HCEC 1CT (cell line): ENCODE data around the gene CBS.
"Not testable (repeated sequence)": the region's sequence is repeated elsewhere in the genome, so short reads cannot be mapped to it uniquely, and the experiment has no call there.

Source experiments
- DNase-seq: peaks from one replicate; pipeline ENCODE4 v3.0.0-alpha.2; 2017

The CBS gene

DNA sequence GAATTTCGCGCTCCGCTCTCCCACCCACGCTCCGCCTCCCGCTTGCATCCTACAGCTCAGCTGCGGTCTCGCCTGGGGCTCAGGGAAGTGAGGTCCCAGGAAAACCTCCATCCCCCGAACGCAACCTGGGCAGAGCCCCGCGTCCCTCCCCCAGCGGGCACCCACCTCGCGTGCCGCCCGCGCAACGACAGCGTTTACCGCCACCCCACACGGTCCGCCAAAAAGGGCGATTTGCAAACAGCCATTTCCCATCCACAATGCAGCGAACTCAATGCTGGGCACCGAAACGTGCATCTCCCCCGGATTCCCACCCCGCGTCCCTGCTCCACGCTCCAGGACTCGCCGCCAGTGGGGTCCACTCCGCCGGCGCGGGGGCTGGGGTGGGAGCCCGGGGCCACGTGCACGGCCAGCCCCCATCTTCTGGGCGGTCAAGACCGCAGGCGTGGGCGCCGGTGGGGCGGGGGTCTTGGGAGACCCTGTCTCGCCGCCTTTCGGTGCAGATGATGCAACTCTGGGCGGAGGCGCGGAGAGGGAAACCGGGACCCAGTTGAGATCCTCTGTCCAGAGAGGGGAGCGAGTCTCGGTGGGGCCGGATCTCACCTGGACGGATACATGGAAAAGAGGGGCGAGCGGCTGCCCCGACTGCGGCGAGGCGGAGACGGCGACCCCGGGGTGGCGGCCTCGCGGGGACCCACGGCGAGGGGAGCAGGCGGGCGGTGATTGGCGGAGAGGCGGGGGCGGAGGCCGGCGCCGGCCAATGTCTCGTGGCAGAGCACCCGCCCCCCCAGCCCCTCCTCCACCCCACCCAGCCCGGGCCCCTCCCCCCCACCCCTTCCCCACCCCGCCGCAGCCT, at the start of gene CBS:
TSS of gene CBS (minus strand) at position 666 of the 853 bp plus-strand sequence. CDS start 3,642 bp downstream, outside the sequence.
- not testable (repeated sequence) for DNase-seq

DNA sequence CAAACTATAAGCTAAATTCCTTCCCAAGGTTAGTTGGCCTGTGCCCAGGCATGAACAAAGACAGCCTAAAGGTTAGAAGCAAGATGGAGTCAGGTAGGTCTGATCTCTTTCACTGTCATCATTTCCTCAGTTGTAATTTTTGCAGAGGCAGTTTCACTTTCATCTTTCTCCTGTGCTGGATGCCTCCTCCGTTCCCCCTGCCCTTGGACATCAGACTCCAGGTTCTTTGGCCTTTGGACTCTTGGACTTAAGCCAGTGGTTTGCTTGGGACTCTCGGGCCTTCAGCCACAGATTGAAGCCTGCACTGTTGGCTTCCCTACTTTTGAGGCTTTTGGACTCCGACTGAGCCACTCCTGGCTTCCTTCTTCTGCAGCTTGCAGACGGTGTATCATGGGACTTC, 40.3 kb upstream of the CBS start:
- DNase-seq, result not testable (repeated sequence)

DNA sequence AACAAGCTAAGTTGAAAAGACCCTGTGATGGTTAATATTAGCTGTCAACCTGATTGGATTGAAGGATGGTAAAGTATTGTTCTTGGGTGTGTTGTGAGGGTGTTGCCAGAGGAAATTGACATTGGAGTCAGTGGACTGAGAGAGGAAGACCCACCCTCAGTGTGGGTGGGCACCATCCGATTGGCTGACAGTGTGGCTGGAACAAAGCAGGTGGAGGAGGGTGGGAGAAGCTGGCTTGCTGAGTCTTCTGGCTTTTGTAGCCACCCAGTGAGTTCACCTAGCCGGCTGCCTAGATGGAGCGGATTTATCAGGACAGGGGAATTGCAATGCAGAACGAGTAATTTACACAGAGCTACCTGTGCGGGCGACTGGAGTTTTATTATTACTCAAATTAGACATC, 38.8 kb upstream of the CBS start:
- DNase-seq, result not testable (repeated sequence)

GRCh38 chr21:43109006-43109405, 33.4 kb upstream of the CBS start:
- DNase-seq, result not testable (repeated sequence)

DNA sequence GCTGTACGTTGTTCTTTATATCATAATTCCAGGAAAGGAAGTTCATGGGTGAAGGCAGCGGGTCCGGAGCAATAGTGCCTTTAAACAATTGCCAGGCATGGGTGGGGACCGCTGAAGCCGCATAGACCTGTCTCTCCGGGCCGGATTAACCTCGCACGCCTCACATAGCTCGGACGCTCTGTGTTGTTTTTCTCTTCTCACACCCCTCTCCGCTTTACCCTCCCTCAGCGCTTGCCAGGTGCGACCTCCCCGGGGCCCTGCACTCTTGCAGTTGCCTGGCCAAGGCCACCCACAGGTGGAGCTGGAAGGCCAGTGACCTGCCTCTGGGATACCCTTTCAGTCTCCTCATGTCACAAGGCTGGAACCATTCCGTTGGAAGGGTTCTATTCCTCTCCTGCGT, 32.5 kb upstream of the CBS start:
- not testable (repeated sequence) for DNase-seq

DNA sequence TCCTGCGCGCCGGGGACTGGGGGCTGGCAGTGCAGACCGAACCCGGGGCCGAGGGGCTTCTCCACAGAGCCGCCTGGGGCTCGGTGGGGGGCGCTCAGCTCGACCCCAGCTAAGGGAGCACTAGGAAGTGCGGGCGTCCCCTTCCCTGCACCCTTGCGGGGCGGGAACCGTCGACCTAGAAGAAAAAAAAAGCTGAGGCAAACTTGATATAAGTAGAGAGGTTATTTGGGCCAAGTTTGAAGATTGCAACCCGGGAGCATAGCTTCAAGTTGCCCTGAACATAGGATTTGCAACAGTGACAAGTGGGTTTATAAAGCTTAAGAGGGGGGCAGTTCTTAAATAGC, 32.1 kb upstream of the CBS start:
- DNase-seq, result not testable (repeated sequence)

- peak; percentile 0 for DNase-seq
Measured at GRCh38 chr21:43106965-43107793, 31.5 kb upstream of the CBS start, which contains the start of gene U2AF1. Gene U2AF1 (minus strand): TSS chr21:43107570. CDS start chr21:43107494, 76 bp downstream.

DNA sequence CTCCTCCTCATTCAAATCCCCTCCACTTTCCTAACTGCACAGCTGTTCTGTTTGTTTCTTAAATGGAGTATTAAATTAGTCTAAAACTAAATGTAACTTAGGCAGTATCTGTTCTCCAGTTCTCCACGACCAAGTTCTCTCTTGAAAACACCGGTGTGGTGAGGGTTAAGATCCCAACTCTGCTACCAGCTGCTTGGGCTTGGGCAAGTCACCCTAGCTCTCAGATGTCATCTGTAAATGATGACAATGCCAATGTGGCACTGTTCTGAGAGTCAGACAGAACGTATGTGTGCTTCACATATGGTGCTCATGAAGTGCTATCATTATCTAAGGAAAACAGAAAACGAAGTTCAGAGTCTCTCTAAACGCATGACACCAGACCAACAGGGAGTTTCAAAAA, 29.0 kb upstream of the CBS start:
- DNase-seq, result not testable (repeated sequence)

DNA sequence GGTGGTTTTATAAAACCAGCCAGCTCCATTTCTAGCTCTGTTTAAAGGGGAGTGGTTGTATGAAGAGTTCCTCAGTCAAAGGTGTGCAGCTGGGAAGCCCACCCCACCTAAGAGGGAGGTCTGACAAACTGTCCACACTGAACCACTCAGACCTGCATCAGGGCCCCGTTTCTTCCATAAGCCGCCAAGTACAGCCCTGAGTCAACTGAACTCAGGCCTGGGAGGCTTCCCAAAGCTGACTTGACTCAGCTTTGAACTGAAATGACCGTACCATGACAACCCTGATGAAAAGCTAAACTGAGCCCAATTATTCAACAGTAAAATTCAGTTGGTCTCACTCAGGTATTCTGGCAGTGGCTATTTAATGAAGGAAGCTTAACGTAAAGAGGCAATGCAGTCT, 26.6 kb upstream of the CBS start:
- DNase-seq, result not testable (repeated sequence)

DNA sequence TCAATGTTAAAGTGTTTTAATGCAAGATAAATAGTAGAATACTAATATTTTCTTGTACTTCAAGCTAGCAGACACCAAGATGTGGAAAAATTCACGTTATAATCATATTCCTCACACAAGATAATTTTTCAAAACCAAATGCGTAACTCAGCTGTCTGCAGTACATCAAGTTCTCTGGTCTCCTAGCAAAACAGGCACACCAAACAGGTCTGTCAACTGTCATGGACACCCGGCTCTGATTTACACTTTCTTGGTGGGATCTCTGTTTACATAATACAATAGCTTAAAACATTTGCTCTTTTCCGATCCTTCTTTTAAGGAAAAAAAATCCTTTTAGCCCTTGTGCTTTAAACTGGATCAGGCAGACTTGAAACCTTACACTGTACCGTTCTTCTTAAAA, 26.0 kb upstream of the CBS start:
- DNase-seq, result not testable (repeated sequence)

- DNase-seq, result not testable (repeated sequence)
Measured at GRCh38 chr21:43101000-43101399, 25.4 kb upstream of the CBS start.

GRCh38 chr21:43091979-43092614, 16.5 kb upstream of the CBS start:
- DNase-seq, result not testable (repeated sequence)

DNA sequence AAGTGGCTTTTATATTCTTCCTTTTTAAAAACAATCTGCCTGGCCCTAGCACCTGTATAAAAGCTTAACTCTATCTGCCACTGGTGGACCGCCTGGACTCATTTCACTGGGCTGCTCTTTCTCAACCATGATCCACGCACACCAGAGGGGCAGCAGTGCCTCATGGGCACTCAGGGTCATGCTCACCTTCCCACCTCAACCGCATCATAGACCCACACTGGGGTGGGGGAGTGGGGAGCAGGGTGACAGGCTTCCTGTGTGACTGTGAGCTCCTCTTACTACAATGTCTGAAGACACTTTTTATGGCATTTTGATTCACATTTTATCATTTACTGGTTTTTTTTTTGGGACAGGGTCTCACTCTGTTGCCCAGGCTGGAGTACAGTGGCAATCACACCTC, 15.3 kb upstream of the CBS start:
- DNase-seq, result not testable (repeated sequence)

GRCh38 chr21:43089463-43089862, 13.8 kb upstream of the CBS start:
- not testable (repeated sequence) for DNase-seq

GRCh38 chr21:43082587-43083300, 7.1 kb upstream of the CBS start:
- DNase-seq, result not testable (repeated sequence)

DNA sequence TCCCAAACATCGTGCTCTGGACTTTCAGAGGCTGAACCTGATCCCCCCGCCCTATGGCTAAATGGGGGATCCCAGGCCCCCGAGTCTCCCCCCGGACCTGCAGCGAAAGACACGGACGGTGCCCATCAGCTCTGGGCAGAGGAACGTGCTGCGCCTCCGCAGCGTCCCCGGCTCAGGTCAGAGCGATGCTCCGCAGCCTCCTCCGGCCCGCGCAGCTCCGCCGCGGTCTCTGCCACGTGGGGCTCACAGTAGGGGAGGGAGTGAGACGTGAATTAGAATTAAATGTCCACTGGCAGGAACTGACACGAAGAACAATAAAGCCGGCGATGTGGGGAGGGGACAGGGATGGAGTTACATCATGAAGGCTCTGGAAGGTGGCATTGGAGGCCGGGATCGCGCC, 1.0 kb upstream of the CBS start:
- not testable (repeated sequence) for DNase-seq

DNA sequence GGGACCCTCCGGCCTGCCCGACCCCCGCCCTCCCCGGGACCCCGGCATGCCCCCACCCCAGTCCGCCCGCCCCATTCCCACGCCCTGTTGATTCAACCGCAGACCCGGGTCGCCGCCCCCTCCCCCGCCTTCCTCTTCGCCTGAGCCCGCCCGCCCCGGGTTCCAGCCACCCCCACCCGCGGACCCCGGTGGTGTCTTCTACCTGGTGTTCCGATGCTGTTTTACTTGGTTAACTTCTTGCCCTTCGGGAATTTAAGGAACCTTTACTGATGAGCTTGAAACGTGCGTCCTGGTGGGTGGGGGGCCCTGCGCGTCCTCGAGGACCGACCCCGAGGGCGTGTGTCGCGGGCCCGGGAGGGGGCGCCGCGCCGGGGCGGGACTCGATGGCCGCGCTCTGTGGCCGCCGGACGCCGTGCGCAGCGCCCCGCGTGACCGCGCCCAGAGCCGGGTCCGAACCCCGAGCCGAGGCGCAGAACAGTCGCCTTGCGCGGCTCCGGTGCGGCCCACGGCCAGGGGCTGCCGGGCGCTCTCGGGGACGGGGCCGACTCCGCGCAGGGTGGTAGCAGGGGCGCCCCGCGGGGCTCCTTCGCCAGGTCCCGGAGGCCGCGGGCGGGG, 495 bp upstream of the CBS start:
- not testable (repeated sequence) for DNase-seq

- not testable (repeated sequence) for DNase-seq
Measured at GRCh38 chr21:43074401-43075169, 1.1 kb downstream of the CBS start.

DNA sequence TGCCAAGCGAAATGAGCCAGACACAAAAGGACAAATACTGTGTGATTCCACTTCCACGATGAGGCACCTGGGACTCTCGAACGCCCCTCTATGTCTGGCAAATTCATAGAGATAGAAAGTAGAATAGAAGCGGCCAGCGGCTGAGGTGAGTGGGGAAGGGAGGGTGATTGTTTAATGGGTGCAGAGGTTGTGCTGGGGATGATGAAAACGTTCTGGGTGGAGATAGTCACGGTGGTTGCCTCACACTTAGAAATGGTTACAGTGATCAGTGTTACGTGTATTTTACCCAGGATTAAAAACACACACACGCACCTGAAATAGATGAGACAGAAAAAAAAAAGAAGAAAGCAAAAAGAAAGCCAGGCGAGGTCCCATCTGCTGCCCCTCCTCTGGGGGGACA, 2.9 kb downstream of the CBS start:
- not testable (repeated sequence) for DNase-seq

GRCh38 chr21:43069682-43070081, 6.0 kb downstream of the CBS start:
- not testable (repeated sequence) for DNase-seq

DNA sequence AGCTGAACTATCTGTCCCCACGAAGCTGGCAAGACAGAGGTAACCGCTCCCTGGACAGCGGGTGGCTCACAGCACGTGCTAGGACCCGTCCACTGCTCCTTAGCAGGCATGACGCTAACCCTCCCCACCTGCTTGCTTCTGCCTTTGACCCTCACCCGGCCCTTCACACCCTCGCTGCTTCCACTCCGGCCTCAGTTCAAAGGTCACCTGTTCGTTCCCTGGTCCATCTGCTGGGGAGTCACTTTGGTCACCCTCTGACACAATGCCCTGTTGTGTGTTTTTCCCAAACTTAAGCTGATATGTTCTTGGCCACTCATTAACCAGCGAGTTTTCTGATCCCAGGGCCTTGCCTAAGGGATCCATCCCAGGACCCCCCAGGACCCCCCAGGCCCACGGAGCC, 7.6 kb downstream of the CBS start:
- not testable (repeated sequence) for DNase-seq
